HG02885 (cell line): ENCODE measurements around the gene CNDP1.
"Not testable (repeated sequence)": the region's sequence is repeated elsewhere in the genome, so short reads cannot be mapped to it uniquely, and the experiment has no call there.

Experiments used
- ATAC-seq: cut with Tn5 transposase; IDR thresholded peaks from one replicate; pipeline ENCODE4 v1.9.1; 2021; ENCODE audit warnings: mild to moderate bottlenecking; ENCODE audit not compliant: unreplicated experiment, poor library complexity

The CNDP1 gene, protein sequence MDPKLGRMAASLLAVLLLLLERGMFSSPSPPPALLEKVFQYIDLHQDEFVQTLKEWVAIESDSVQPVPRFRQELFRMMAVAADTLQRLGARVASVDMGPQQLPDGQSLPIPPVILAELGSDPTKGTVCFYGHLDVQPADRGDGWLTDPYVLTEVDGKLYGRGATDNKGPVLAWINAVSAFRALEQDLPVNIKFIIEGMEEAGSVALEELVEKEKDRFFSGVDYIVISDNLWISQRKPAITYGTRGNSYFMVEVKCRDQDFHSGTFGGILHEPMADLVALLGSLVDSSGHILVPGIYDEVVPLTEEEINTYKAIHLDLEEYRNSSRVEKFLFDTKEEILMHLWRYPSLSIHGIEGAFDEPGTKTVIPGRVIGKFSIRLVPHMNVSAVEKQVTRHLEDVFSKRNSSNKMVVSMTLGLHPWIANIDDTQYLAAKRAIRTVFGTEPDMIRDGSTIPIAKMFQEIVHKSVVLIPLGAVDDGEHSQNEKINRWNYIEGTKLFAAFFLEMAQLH

DNA sequence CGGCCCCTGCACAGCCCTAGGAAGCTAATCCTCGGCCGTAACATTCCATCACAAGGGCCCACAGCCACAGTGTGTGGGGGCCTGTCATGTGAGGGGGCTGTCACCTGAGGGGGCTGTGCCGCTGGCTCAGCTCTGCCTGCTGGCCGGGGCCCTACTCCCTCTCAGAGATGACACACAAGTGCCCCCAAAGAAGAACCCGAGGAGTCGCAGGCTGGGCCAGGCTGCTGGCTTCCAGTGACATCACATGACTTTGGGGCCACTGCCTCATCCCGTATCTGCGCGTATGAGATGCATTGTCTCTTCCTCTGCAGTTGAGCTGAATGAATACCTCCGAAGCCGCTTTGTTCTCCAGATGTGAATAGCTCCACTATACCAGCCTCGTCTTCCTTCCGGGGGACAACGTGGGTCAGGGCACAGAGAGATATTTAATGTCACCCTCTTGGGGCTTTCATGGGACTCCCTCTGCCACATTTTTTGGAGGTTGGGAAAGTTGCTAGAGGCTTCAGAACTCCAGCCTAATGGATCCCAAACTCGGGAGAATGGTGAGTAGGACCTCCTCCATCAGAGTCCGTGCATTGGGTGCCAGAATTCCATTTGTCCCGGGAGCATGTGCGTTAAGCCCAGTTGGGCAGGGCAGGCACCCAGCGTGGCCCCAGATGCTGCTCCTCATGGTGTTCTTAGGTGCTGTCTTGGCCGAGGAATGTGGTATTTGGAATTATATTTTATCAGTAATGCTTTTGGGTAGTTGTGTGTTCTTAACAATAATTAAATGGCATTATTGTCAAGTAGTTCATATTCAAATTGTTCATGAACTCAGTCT is at the start of gene CNDP1:
Gene CNDP1 (plus strand): TSS at position 351 of the 820 bp plus-strand sequence. CDS start 168 bp downstream, at position 519.
- ATAC-seq = no peak

DNA sequence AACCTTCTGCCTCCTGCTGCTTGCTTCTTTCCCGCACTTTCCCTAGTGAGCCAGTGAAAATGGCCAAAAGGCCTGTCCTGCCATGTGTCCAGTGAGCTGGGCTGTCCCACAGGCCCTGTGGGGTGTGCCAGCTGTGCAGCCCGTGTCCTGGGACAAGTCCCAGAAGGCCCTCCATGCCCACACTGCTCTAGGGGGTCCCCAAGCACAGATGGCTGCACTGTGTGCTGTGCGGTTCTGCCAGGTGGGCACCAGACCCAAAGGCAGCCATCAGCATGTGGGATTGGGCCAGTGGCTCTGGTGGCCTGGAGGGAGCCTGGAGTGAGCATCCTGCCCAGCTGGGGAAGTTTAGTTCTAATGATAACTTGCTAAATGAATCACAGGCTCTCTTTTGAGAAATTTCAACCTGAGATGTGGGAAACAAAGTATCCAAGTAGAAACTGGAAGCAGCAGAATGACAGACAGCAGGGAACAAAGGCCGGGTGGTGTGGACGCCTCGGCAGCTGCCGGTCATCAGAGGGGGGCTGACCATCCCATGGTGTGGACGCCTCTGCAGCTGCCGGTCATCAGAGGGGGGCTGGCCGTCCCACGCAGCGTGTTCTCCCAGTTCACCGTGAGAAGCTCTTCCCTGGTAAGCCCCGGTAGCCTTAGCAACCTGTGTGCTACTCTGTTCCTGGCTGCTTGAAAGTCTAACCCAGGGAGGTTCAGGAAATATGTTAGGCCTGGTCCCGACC is 48.0 kb upstream of the CNDP1 start:
- ATAC-seq = no peak

DNA sequence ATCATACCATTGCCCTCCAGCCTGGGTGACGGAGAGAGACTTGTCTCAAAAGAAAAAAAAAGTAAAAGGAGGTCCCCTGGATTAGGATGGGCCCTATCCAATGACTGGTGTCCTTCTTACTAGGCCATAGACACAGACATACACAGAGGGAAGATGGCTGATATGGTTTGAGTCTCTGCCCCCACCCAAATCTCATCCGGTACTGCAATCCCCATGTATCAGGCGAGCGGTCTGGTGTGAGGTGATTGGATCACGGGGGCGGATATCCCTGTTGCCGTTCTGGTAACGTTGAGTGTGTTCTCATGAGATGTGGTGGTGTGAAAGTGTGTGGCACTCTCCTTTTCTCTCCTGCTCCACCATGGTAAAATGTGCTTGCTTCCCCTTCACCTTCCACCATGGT is 45.9 kb upstream of the CNDP1 start:
- ATAC-seq = no peak

DNA sequence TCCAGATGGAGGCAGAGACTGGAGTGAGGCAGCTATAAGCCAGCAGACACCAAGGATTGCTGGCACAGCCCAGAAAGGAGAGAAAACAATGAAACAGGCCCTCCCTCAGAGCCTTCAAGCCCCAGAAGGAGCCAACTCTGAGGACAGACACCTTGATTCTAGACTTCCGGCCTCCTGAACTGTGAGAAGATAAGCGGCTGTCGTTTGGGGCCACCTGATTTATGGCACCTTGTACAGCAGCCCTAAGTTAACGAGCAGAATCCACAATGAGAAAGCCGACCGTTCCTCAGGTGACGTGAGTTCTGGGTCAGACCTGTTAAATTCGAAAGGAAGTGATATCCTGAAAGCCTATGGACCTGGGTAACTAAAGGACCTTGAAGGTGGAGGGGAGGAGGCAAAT is 45.4 kb upstream of the CNDP1 start:
- ATAC-seq = no peak

DNA sequence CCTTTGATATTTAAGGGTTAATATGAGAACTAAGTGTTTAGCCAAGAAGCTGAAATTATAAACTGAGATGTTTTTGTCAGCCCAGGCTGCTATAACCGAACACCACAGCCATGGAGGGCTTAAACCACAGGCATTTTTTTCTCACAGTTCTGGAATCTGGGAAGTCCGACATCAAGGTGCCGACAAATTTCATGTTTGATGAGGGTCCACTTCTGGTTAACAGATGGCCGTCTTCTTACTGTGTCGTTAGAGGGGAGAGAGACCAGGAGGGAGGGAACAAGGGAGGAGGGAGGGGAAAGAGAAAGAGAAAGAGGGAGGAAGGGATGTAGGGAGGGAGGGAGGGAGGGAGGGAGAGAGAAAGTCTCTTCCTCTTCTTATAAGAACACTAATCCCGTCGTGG is 44.6 kb upstream of the CNDP1 start:
- ATAC-seq = no peak

DNA sequence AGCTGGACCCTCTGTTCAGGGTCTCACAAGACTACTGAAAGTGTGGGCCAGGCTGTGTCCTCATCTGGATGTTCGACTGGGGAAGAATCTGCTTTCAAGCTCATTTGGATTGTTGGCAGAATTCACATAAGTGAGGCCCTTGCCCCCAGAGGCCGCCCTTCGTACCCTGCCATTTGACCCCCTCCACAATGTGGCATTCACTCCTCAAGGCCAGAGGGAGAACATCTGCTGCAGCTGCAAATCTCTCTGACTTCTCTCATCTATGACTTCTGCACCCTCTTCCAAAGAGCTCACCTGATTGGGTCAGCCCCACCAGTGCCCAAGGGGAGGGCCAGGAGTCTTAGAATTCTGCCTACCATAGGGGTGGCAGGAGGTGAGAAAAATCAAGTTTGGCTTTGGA is 42.0 kb upstream of the CNDP1 start:
- no peak for ATAC-seq

DNA sequence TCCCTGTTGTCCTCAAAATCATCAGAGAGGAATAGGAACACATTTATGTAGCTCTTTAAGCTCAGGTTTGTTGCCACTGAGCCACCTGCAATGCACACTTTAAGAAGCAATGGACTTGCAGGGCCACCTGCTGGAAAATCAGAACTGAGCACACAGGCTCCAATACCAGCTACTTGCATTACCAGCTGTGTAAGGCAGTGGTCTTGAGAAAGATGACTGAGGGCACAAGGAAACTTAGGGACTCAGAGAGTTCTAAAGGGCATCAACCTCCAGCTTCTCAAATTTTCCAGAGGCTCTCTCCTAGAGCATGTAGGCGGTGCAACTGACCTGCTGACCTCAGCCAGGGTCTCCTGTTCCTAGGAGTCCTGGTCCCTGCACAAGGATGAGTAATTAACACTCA is 40.6 kb upstream of the CNDP1 start:
- ATAC-seq = peak; percentile 24

DNA sequence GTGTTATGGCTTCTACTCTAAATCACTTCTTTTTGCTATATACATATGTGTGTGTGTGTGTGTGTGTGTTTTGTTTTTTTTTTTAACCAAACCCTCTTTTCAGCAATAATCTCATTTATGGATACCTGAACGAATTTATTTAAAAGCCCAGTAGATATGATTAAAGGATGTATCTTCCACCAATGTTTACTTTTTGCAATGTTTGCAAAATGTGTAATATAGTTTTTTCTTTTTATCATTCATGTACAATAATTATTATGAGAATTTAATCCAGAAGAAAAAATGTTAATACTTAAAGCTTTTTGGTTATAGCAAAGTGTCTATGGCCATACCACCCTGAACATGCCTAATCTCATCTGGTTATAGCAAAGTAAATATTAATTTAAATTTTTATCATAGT is 39.8 kb upstream of the CNDP1 start:
- ATAC-seq = no peak

DNA sequence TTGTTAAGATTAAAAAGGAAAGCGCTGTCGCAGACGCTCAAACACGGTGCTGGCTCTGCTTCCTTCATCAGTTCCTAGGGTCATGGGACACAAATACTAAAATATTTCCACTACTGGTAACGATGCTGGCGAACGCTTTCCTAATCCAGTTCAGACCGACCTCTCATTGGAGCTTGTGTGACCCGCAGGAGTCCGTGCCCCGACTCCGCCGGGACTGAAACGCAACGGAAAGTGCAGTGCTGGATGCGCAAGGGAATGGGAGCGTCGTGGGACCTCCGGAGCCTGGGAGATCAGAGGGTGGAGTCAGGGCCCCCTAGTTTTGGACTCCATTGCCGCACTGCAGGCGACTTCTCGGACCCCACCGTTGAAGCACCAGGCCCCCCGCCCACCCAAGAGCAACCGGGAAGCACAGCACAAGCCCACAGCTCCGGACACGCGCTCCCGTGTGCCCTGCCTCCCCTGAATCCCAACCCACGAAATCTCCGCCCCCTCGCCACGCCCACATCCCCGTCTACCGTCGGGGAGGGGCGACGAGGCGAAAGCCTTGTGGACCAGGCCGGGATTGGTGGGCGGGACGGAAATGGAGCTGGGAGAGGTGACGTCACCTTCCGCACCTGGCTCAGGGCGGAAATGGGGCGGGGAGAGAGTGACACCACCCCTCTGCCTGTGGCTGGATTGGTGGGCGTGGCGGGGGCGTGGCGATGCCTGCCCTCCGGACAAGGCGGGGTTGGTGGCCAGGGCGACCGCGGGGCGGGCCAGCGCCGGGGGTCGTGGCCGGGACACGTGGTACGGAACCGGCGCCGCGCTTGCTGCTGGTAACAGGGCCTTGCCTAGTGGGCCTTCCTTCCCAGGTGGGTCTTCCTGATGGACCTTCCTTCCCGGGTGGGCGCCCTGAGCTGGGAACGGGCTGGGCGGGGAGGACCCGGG is 38.5 kb upstream of the CNDP1 start, which contains the start of gene CNDP2:
Gene CNDP2 (plus strand): TSS at position 783 of the 927 bp plus-strand sequence. CDS start 3,611 bp downstream, outside the sequence.
- ATAC-seq = peak; percentile 73

DNA sequence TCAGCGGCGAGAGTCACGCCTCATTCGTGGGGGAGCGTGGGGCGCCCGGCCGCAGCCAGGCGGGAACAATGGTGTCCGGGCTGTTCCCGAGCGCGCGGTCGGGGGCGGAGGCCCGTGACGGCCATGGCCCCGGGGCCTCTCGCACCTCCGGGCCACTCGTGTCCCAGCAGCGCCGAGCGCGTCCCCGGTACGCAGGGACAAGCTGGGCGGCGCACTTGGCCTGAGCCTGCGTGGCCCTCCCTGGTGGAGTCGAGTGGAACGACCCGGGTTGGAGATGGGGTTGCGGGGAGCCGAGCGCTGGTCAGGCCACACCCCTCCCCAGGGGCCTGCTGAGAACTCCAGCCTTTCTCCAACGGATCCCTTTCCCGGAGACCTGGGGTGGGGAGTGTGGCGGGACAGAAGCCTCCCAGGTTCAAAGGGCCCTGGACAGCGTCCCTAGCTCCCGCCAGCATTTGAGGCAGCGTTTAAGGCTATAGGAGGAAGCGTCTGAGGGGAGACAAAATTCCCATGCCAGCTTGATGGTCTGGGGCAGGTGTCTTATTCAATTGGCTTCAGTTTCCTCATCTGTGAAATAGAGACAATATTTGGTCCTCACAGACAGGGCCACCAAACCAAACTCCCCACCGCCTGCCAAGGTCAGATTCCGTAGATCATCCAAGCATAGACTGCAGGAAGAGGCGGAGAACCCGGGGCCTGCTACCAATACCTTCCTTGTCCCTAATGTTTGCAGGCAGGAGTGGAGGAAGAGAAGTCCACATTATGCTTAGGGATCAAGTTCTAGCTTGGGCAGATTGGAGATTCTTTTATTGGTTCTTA is 37.6 kb upstream of the CNDP1 start:
- ATAC-seq = peak; percentile 31

DNA sequence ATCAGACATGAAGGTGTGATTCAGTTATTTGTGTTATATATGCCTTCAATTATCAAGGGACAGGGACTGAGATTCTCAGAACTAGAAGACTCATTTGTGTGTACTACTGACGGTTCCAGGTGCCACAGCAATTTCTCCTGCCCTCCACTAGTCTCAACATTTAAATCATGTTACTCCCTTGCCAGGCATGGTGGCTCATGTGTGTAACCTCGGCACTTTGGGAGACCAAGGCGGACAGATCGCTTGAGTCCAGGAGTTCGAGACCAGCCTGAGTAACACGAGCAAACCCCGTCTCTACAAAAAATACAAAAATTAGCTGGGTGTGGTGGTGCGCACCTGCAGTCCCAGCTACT is 37.0 kb upstream of the CNDP1 start:
- ATAC-seq = no peak

DNA sequence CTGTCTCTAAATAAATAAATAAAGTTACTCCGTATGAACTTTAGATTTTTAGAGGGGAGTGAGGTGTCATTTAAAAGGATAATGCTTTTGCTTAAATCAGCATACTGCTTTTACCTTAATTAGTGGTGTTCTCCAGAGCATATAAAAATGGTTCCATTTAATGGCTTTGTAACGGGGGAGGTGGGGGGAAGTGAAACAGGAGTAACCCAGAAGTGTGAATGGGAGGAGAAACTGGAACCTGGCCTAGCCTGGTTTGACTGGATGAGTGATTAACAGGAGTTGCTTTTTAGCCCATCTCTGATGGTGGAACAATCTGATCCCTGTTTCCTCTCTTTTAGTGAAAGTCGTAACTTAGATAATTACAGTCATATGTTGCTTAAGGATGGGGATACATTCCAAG is 36.5 kb upstream of the CNDP1 start:
- ATAC-seq = no peak

DNA sequence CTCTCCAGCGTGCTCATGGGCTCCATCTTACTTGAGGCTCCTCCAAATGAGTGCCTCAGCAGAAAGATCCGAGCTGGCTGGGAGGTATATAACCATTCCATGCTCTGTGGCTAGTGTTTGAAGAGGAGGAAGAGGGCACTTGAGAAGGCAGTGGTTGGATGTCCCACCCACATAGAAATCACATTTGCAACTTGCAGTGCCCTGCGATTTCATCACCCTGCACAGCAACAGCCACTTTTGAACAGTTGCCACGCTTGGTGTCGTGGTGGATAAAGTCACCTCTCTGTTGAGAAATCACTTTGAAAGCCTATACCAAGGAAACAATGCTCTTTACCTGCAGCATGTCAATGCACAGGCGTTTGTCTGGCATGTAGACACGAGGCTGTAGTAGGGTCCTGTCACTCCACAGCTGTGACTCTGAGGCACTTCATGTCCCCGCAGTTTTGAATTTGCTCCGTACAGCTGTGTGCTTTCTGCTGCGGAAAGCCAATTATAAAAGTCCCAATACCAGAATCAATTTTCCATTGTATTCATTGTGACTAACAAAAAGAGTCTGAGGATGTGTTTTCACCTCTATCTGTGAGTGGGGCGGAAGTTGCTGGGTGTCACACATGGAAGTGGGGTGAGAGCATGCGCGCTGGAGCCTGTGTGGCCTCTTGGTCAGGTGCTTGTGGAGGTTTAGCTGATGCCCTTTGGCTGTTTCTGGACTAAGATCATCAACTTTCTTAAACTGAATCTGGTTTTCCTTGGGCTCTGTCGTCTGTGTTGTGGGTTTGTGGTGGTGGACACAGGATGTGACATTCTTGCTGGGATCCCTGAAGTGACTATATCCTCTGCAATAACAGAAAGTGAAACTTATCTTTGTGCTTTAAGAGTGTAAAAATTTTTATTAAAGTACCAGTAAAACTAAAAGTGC is 35.3 kb upstream of the CNDP1 start:
- ATAC-seq = peak; percentile 43

DNA sequence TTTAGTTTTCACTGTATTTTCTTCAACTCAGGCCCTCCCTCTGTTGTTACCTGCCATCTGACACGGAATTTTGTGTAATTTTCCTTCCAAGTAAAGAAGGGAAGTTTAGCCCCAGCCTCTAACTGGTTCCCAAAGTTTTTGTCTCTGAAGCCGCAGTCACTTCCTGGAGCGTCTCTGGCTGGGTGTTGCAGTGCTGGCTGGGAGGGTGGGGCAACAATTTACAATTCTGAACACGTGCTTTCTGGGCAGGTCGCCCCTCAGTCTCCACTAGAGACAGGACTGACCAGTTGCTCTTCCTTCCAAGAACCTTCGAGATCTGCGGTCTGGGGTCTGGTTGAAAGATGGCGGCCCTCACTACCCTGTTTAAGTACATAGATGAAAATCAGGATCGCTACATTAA is 34.7 kb upstream of the CNDP1 start:
- ATAC-seq = peak; percentile 32

DNA sequence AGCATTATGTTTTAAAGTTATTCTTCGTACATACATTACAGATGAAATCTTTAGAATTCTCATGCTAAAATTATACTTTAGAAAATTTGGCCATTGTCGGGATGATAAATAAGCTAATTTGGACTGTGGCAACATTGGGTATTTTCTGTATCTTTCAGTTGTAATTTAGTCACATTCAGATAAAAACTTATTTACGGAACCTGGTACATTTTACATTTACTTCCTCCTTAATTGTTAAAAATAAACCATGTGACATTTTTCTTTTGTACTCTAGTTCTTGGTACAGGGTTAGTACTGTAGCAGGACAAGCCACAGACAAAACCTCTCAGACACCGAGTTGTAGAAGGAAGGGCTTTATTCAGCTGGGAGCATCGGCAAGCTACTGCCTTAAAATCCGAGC is 33.9 kb upstream of the CNDP1 start:
- no peak for ATAC-seq

DNA sequence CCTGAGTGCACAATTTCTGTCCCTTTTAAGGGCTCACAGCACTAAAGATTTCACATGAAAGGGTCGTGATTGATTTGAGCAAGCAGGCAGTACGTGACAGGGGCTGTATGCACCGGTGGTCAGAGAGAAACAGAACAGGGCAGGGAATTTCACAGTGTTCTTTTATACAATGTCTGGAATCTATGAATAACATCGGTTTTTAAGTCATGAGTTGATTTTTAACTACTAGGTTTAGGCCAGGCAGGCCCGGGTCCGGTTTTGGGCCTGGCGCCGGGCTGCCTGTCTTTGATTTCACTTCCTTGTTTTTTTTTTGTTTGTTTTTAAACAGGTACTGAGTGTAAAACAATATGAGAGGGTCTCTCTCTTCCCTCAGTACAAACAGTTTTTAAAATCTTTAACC is 33.5 kb upstream of the CNDP1 start:
- ATAC-seq = not testable (repeated sequence)

DNA sequence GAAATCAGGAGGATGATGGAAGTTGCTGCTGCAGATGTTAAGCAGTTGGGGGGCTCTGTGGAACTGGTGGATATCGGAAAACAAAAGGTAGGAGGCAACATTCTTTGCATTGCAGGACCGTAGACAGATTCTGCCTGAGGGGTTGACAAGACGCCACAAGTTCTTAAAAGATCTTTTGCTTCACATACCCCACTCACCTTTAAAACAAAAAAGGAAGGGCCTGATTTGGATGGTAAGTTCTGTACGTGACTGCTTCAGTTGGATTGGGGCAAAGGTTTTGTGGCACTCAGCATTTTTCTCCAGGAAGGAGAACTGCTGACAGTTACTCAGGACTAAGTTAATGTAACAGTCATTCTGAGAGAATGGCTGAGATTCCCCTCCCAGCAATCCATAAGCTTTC is 32.9 kb upstream of the CNDP1 start:
- ATAC-seq = no peak

DNA sequence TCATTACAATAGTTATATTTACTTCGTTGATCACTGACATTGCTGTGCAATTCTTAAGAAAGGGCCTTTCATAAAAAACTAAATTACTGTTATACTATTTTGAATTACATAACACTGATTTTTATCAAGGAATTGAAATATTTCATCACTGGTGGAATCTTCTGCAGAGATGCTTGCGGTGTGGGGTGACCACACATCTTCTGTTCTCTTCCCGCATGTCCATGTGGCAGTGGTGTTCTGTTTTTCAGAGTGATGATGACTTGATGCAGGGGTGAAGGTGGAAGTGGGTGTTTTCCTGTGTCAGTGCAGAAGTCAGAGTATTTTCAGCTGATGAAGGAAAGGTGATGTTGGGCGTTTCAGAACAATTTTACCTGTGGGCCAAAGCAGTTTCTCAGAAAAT is 31.2 kb upstream of the CNDP1 start:
- no peak for ATAC-seq
